ENCODE results near the gene CDPF1. TPM values are rescaled to one million over a fixed set of nuclear protein-coding genes. Genes with fewer than 3 reads are reported as not detected.

The CDPF1 gene
- total RNA-seq, 1 experiment from 2014 or later: 11.2 TPM

DNA sequence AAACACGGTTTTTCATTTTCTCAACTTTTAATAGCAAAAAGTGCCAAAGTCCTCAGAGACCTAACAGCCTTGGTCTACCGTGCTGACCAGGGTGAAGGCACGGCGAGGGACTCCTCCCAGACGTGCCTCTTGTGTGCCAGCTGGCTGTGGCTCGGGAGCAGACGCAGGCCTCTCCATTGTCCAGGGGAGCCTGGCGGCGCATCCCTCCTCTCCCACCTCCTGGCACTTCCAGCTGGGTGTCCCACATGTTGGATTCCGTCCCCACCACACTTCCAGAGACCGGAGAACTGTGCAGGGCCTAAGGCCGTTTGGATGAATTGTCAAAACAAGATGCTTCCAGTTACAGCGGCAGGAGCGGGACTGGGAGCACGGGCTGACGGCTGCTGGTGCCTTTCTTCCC lies 11.6 kb downstream of the CDPF1 start:
- H3K27me3 ChIP-seq (ENCODE audit: control insufficient read depth, insufficient read depth, low read length): no peaks in the 10 kb centered on the region
- no peak overlapping the region for H3K27ac ChIP-seq (ENCODE audit: low read length)
- ChIA-PET CTCF (no interaction called here), POLR2A (no interaction called here)
- no peaks in the 10 kb centered on the region; the same call in 1 of the 2 replicates for H3K4me1 ChIP-seq (ENCODE audit: control insufficient read depth, insufficient read depth, low read length)
- DNase-seq (ENCODE audit: low read depth, low spot score) (no peak), ATAC-seq (no peak)
- no TSS peak for BruUV-seq (replicated peaks)
- TF ChIP-seq, protein P1, sequence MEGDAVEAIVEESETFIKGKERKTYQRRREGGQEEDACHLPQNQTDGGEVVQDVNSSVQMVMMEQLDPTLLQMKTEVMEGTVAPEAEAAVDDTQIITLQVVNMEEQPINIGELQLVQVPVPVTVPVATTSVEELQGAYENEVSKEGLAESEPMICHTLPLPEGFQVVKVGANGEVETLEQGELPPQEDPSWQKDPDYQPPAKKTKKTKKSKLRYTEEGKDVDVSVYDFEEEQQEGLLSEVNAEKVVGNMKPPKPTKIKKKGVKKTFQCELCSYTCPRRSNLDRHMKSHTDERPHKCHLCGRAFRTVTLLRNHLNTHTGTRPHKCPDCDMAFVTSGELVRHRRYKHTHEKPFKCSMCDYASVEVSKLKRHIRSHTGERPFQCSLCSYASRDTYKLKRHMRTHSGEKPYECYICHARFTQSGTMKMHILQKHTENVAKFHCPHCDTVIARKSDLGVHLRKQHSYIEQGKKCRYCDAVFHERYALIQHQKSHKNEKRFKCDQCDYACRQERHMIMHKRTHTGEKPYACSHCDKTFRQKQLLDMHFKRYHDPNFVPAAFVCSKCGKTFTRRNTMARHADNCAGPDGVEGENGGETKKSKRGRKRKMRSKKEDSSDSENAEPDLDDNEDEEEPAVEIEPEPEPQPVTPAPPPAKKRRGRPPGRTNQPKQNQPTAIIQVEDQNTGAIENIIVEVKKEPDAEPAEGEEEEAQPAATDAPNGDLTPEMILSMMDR (IDR thresholded peaks at IDR 0.05): no peak
- TF ChIP-seq TCF7L2 (IDR thresholded peaks at IDR 0.05; ENCODE audit: low read depth, low read length): no peak
- TF ChIP-seq SIN3A (IDR thresholded peaks at IDR 0.05; ENCODE audit: borderline replicate concordance, insufficient read depth, low read depth, low read length): no peak
- TF ChIP-seq, protein P2, sequence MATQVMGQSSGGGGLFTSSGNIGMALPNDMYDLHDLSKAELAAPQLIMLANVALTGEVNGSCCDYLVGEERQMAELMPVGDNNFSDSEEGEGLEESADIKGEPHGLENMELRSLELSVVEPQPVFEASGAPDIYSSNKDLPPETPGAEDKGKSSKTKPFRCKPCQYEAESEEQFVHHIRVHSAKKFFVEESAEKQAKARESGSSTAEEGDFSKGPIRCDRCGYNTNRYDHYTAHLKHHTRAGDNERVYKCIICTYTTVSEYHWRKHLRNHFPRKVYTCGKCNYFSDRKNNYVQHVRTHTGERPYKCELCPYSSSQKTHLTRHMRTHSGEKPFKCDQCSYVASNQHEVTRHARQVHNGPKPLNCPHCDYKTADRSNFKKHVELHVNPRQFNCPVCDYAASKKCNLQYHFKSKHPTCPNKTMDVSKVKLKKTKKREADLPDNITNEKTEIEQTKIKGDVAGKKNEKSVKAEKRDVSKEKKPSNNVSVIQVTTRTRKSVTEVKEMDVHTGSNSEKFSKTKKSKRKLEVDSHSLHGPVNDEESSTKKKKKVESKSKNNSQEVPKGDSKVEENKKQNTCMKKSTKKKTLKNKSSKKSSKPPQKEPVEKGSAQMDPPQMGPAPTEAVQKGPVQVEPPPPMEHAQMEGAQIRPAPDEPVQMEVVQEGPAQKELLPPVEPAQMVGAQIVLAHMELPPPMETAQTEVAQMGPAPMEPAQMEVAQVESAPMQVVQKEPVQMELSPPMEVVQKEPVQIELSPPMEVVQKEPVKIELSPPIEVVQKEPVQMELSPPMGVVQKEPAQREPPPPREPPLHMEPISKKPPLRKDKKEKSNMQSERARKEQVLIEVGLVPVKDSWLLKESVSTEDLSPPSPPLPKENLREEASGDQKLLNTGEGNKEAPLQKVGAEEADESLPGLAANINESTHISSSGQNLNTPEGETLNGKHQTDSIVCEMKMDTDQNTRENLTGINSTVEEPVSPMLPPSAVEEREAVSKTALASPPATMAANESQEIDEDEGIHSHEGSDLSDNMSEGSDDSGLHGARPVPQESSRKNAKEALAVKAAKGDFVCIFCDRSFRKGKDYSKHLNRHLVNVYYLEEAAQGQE (IDR thresholded peaks at IDR 0.05; ENCODE audit: insufficient read depth in 1 of 2, low read depth in 2 of 2, low read length in 1 of 2): no peak
- no peak for TF ChIP-seq POLR2AphosphoS5 (IDR thresholded peaks at IDR 0.05; ENCODE audit: low read depth, low read length)
- in situ Hi-C loops (cut with HindIII; ENCODE audit: low pct_unique_long_range_greater_than_20kb, low sequenced_read_pairs) (no loop called here), intact Hi-C loops (cut with micrococcal nuclease; ENCODE audit: unreplicated experiment) (no loop called here)
- H3K9me3 ChIP-seq (ENCODE audit: control insufficient read depth, insufficient read depth, low read depth, low read length): no peaks in the 10 kb centered on the region
- H3K36me3 ChIP-seq (ENCODE audit: control insufficient read depth, insufficient read depth, low read length): no peaks in the 10 kb centered on the region
- H3K4me3 ChIP-seq (ENCODE audit: low read depth in 2 of 2, low read length in 2 of 2): no peak overlapping the region

DNA sequence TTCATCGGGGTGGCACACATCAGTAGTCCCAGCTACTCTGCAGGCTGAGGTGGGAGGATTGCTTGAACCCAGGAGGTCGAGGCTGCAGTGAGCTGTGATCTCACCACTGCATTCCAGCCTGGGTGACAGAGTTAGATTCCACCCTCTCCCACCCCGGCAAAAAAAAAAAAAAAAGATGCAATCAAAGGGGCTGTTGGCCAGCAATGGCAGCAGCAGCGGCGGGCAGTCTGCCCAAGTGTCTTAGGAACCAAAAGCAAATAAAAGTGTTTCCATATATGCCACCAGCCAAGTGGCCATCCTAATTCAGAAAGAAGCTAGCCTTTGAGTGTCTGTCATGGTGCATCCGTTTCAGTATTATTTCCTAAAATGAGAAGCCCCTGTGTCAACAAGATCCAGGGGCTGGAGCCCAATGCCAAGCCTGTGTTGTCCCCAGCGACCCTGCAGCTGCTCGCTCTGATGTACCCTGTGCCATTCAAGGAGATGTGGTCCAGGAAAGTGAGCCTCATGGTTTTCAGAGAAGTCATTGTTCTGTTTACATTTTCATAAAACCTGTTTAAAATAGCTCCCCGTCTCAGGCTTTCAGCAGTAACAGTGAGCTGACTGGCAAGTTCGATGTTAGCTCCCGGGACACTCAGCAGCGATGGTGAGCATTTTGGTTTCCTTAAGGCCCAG lies 12.5 kb downstream of the CDPF1 start:
- Histone ChIP-seq H3K27ac (ENCODE audit: low read length) (no peak overlapping the region), H3K4me3 (ENCODE audit: low read depth in 2 of 2, low read length in 2 of 2) (no peak overlapping the region), H3K36me3 (ENCODE audit: control insufficient read depth, insufficient read depth, low read length) (no peaks in the 10 kb centered on the region), H3K27me3 (ENCODE audit: control insufficient read depth, insufficient read depth, low read length) (no peaks in the 10 kb centered on the region), H3K4me1 (ENCODE audit: control insufficient read depth, insufficient read depth, low read length) (no peaks in the 10 kb centered on the region; the same call in 1 of the 2 replicates), H3K9me3 (ENCODE audit: control insufficient read depth, insufficient read depth, low read depth, low read length) (no peaks in the 10 kb centered on the region)
- no peak for DNase-seq (ENCODE audit: low read depth, low spot score)
- no peak for ATAC-seq
- intact Hi-C loops (cut with micrococcal nuclease; ENCODE audit: unreplicated experiment) (no loop called here), in situ Hi-C loops (cut with HindIII; ENCODE audit: low pct_unique_long_range_greater_than_20kb, low sequenced_read_pairs) (no loop called here)
- TF ChIP-seq, protein P1 (IDR thresholded peaks at IDR 0.05): no peak
- TF ChIP-seq, protein P2 (IDR thresholded peaks at IDR 0.05; ENCODE audit: insufficient read depth in 1 of 2, low read depth in 2 of 2, low read length in 1 of 2): no peak
- no peak for TF ChIP-seq TCF7L2 (IDR thresholded peaks at IDR 0.05; ENCODE audit: low read depth, low read length)
- no peak for TF ChIP-seq POLR2AphosphoS5 (IDR thresholded peaks at IDR 0.05; ENCODE audit: low read depth, low read length)
- TF ChIP-seq SIN3A (IDR thresholded peaks at IDR 0.05; ENCODE audit: borderline replicate concordance, insufficient read depth, low read depth, low read length): no peak
- BruUV-seq (replicated peaks): no TSS peak
- POLR2A ChIA-PET: no interaction called here
- CTCF ChIA-PET: no interaction called here

Measured in Panc1 (cell line).